HG03135 (cell line): ENCODE measurements around the gene CBLC.

Experiments used
- ATAC-seq: cut with Tn5 transposase; IDR thresholded peaks from one replicate; pipeline ENCODE4 v1.9.1; 2021; ENCODE audit warnings: mild to moderate bottlenecking, moderate library complexity; ENCODE audit not compliant: unreplicated experiment

The CBLC gene

GRCh38 chr19:44777715-44778347, at the start of gene CBLC:
Gene CBLC, plus strand, starts transcription at chr19:44777890. Its CDS starts 42 bp downstream, at chr19:44777932.
- no peak for ATAC-seq

- ATAC-seq: no peak
These were observed 49.5 kb upstream of the CBLC start for GRCh38 chr19:44728178-44728577.

DNA sequence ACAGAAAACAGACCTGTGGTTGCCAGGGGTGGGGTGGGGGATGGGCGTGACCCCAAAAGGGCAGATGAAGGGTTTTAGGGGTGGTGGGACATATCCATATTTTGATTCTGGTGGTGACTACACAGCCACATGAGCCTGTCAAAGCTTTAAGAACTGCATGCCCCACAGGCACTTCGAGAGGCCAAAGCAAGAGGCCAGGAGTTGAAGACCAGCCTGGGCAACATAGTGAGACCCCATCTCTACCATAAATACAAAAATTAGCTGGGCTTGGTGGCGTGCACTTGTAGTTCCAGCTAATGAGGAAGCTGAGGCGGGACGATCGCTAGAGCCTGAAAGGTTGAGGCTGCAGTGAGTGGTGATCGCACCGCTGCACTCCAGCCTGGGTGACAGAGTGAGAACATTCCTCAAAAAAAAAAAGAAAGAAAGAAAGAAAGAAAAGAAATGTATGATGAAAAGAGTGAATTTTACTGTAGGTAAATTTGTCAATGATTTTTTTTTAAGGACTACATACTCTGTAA, 48.1 kb upstream of the CBLC start:
- no peak for ATAC-seq

- ATAC-seq: no peak
These were observed 46.6 kb upstream of the CBLC start for GRCh38 chr19:44731081-44731480.

GRCh38 chr19:44731622-44732021, 46.1 kb upstream of the CBLC start:
- ATAC-seq: no peak

- no peak for ATAC-seq
These were observed 45.3 kb upstream of the CBLC start for GRCh38 chr19:44732235-44733014.

- no peak for ATAC-seq
These were observed 43.3 kb upstream of the CBLC start for GRCh38 chr19:44734357-44734756.

DNA sequence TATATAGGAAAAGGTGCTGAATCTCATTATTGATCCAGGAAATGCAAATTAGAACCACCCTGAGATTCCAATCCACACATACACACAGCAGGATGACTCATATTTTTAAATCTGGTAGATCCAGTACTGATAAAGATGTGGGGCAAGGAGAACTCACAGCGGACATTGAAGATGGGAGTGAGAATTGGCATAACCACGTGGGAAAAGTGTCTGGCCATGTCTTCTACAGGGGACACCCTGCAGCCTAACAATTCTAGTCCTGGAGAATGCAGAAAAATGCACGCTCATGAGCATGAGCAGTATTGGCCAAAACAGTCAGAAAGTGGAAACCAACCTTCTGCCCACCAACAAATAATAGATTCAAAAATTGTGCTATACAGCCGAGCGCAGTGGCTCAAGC, 42.7 kb upstream of the CBLC start:
- no peak for ATAC-seq

DNA sequence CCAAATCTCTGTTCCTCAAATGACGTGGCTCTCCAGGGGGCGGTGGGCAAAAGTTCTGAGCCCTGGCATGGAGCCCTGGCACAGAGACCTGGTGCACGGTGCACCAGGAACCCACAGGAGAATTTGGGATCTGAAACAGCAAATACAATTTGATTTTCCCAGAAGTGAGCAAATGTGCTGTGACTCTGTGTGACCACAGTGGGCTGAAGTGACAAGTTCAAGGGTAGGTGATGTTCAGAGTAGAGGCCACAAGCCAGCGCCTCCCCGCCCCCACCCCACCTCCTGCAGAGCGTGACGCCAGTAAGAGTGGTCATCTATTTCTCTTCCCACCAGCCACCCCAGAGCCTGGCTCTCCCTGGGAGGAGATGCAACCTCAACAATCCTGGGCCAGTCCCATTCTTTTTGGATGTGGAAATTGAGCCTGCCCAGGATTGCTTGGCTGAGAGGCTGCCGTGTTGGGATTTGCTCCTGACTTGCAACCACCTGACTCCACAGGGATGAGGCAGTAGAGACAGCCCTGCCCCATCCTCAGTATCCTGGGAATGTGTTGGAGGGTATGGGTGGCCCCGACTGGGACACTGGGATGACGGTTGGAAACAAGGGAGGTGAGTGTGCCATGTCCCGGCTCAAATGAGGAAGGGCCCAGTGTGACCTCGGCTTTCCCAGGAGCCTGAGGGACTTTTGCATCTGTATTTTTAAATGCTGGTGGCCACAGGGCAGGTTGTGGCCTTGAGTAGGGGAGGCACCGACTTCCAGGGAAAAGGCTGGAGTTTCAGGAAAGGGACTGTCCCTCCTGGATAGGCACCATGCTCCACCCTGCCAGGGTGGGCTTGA, 40.2 kb upstream of the CBLC start:
- no peak for ATAC-seq

- no peak for ATAC-seq
These were observed 39.6 kb upstream of the CBLC start for GRCh38 chr19:44738136-44738535.

DNA sequence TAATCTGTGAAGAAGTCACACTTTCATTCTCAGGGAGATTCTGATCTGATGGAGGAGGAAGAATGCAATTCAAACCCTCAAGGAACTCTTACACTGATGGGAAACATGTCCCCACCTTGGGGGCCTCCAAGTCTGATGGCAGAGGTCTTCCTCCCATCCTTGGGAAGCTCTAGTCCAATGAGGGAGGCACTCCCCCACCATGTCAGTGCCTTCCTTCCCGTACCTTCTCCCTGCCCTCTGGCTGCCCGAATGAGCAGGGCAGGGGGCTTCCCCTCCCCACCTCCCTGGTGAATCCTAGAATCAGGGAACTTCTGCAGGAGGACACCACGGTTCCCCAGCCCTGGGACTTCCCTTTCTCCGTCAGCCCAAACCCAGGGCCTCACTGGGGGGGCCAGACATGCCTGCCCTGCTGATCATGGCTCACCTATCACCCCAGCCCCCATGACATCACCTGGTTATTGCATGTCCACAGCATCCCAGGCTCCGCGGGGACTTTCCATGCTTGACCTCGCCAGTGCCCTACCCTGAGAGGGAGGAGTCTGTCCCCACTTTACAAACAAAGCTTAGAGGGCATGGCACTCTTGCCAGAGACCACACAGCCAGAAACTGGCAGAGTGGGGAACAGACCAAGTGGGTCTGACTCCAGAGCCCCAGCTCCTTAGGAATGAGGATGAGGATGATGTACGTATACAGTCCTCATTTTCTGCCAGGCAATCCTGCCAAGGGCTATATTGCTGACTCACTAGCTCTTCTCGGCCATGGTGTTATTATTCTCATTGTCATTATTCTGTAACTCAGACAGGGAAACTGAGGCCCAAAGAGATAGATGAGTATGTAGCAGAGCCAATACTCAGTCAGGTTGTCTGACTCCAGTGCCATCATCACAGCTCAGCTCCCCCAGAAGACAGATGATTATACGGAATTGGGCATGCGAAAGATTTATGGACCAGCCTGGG, 38.8 kb upstream of the CBLC start:
- no peak for ATAC-seq

DNA sequence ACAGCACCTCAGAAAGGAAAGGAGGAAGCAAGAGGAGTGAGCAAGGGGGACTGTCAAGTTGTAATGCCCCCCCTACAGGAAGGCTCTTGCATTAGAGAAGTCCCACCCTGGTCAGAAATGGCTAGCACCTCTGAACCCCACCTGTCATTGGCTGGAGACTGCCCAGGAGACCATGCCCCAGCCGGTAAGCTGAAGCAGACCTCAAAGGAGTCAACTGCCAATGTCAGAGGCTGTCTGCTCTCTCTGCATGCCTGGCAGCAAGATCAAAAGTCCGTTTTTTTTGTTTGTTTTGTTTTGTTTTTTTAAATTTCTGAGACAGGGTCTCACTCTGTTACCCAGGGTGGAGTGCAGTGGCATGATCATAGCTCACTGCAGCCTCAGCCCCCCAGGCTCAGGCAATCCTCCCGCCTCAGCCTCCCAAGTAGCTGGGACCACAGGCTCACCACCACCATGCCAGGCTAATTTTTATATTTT, 37.3 kb upstream of the CBLC start:
- no peak for ATAC-seq

- no peak for ATAC-seq
These were observed 36.4 kb upstream of the CBLC start for GRCh38 chr19:44741258-44741731.

GRCh38 chr19:44741841-44742329, 35.8 kb upstream of the CBLC start:
- ATAC-seq: no peak

- ATAC-seq: no peak
These were observed 35.2 kb upstream of the CBLC start for GRCh38 chr19:44742330-44743061.

- ATAC-seq: no peak
These were observed 32.8 kb upstream of the CBLC start for GRCh38 chr19:44744871-44745332.

DNA sequence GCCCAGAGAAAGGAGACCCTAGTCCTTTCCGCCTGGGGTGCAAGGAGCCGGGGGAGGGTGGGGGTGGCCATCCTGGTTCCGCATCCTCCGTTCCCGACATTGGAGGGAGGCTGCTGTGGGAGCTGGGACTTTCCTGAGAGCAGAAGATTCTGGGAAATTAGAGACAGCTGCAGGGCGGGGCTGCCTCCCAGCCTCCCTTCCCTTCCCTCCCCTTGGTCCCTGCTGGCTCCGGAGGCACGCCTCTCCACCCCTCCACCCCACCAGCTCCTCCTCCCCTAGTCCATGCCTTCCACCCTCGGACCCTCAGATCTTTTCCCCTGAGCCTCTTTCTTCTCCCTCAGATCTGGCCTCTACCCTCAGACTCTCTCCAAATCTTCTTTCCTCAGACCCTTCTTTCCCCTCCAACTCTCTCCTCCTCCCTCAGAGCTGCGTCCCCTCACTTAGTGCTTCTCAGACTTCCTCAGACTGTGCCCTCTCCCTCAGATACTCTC, 32.3 kb upstream of the CBLC start:
- no peak for ATAC-seq

GRCh38 chr19:44745887-44746600, 31.6 kb upstream of the CBLC start:
- ATAC-seq: no peak
